ACHN (cell line): ENCODE results near the gene DHX58.
A peak's percentile ranks its signal among the peaks of the same experiment; 100 is the strongest.

Source experiments
- DNase-seq: peaks from one replicate; pipeline ENCODE4 v3.0.0-alpha.2; 2015
- in situ Hi-C: cut with HindIII; loops from 2 replicates; pipeline ENCODE4 v1.10.0; 2017; ENCODE audit warnings: low sequenced_read_pairs, low pct_ligation_motif_present, low pct_unique_long_range_greater_than_20kb

The DHX58 gene

GRCh38 chr17:42116705-42117396, 4.3 kb upstream of the DHX58 start:
- in situ Hi-C loops, result loop anchor here (25.0 kb wide), 1 partner anchor 155 kb away; the partner anchor contains the start of gene CNP
- DNase-seq, result peak; percentile 84

GRCh38 chr17:42114118-42114517, 1.6 kb upstream of the DHX58 start:
- no peak for DNase-seq
- in situ Hi-C loops, result loop anchor here (25.0 kb wide), 1 partner anchor 152 kb away; the partner anchor contains the start of gene CNP

- in situ Hi-C loops, result loop anchor here (25.0 kb wide), 1 partner anchor 151 kb away; the partner anchor contains the start of gene CNP
- no peak for DNase-seq
Observed at GRCh38 chr17:42113293-42114069, 967 bp upstream of the DHX58 start.

GRCh38 chr17:42111871-42112551, 503 bp downstream of the DHX58 start:
- peak; percentile 66 for DNase-seq
- in situ Hi-C loops, result loop anchor here (25.0 kb wide), 1 partner anchor 150 kb away; the partner anchor contains the start of gene CNP

- in situ Hi-C loops, result loop anchor here (25.0 kb wide), 1 partner anchor 149 kb away; the partner anchor contains the start of gene CNP
- DNase-seq, result peak; percentile 14
Observed at GRCh38 chr17:42111265-42111636, 1.3 kb downstream of the DHX58 start.

- in situ Hi-C loops, result loop anchor here (25.0 kb wide), 1 partner anchor 148 kb away; the partner anchor contains the start of gene CNP
- no peak for DNase-seq
Observed at GRCh38 chr17:42110301-42111264, 1.9 kb downstream of the DHX58 start.

GRCh38 chr17:42109086-42109485, 3.4 kb downstream of the DHX58 start:
- in situ Hi-C loops, result loop anchor here (25.0 kb wide), 1 partner anchor 147 kb away; the partner anchor contains the start of gene CNP
- DNase-seq, result no peak

GRCh38 chr17:42107597-42108576, 4.6 kb downstream of the DHX58 start:
- peak; percentile 22 for DNase-seq
- in situ Hi-C loops, result loop anchor here (25.0 kb wide), 1 partner anchor 146 kb away; the partner anchor contains the start of gene CNP

- in situ Hi-C loops, result loop anchor here (25.0 kb wide), 1 partner anchor 145 kb away; the partner anchor contains the start of gene CNP
- DNase-seq, result no peak
Observed at GRCh38 chr17:42107124-42107523, 5.4 kb downstream of the DHX58 start.

GRCh38 chr17:42106009-42106408, 6.5 kb downstream of the DHX58 start:
- in situ Hi-C loops, result loop anchor here (25.0 kb wide), 1 partner anchor 144 kb away; the partner anchor contains the start of gene CNP
- no peak for DNase-seq

GRCh38 chr17:42104264-42104663, 8.2 kb downstream of the DHX58 start:
- in situ Hi-C loops, result loop anchor here (25.0 kb wide), 1 partner anchor 142 kb away; the partner anchor contains the start of gene CNP

GRCh38 chr17:42103221-42103954, 9.1 kb downstream of the DHX58 start:
- in situ Hi-C loops, result loop anchor here (25.0 kb wide), 1 partner anchor 141 kb away; the partner anchor contains the start of gene CNP

More at GRCh38 chr17:42104264-42104663, 8.2 kb downstream of the DHX58 start:
- DNase-seq, result no peak

GRCh38 chr17:42101513-42102292, 10.8 kb downstream of the DHX58 start:
- in situ Hi-C loops, result loop anchor here (25.0 kb wide), 1 partner anchor 139 kb away; the partner anchor contains the start of gene CNP
- DNase-seq, result peak; percentile 74

More at GRCh38 chr17:42103221-42103954, 9.1 kb downstream of the DHX58 start:
- no peak for DNase-seq

- in situ Hi-C loops, result no loop called here
- no peak for DNase-seq
Observed at GRCh38 chr17:42098730-42099399, 13.6 kb downstream of the DHX58 start.
